ENCODE data around the gene AGBL1.

The AGBL1 gene

GRCh38 chr15:86079508-86080266 is at the start of gene AGBL1:
TSS of gene AGBL1 (plus strand) at chr15:86079871.
- DNase-seq, result no peak

GRCh38 chr15:86034904-86035303 is 44.8 kb upstream of the AGBL1 start:
- no peak for DNase-seq

- no peak for DNase-seq
Measured at GRCh38 chr15:86036243-86036642, 43.4 kb upstream of the AGBL1 start.

GRCh38 chr15:86038491-86038890 is 41.2 kb upstream of the AGBL1 start:
- no peak for DNase-seq

GRCh38 chr15:86040356-86041033 is 39.2 kb upstream of the AGBL1 start:
- no peak for DNase-seq

- no peak for DNase-seq
Measured at GRCh38 chr15:86041399-86041798, 38.3 kb upstream of the AGBL1 start.

- no peak for DNase-seq
Measured at GRCh38 chr15:86042226-86042625, 37.4 kb upstream of the AGBL1 start.

- DNase-seq, result no peak
Measured at GRCh38 chr15:86044981-86045380, 34.7 kb upstream of the AGBL1 start.

- DNase-seq, result no peak
Measured at GRCh38 chr15:86054338-86054737, 25.3 kb upstream of the AGBL1 start.

- DNase-seq, result no peak
Measured at GRCh38 chr15:86055688-86056087, 24.0 kb upstream of the AGBL1 start.

- DNase-seq, result no peak
Measured at GRCh38 chr15:86059851-86060250, 19.8 kb upstream of the AGBL1 start.

- no peak for DNase-seq
Measured at GRCh38 chr15:86060674-86061073, 19.0 kb upstream of the AGBL1 start.

GRCh38 chr15:86061581-86061980 is 18.1 kb upstream of the AGBL1 start:
- no peak for DNase-seq

GRCh38 chr15:86062646-86063243 is 16.9 kb upstream of the AGBL1 start:
- no peak for DNase-seq

GRCh38 chr15:86063356-86064095 is 16.1 kb upstream of the AGBL1 start:
- no peak for DNase-seq

- no peak for DNase-seq
Measured at GRCh38 chr15:86064326-86064725, 15.3 kb upstream of the AGBL1 start.

- DNase-seq, result no peak
Measured at GRCh38 chr15:86066174-86066834, 13.4 kb upstream of the AGBL1 start.

GRCh38 chr15:86073281-86073680 is 6.4 kb upstream of the AGBL1 start:
- no peak for DNase-seq

GRCh38 chr15:86076468-86076867 is 3.2 kb upstream of the AGBL1 start:
- no peak for DNase-seq

GRCh38 chr15:86077070-86077469 is 2.6 kb upstream of the AGBL1 start:
- no peak for DNase-seq

- no peak for DNase-seq
Measured at GRCh38 chr15:86080302-86080701, 631 bp downstream of the AGBL1 start.

GRCh38 chr15:86082619-86083380 is 3.1 kb downstream of the AGBL1 start:
- no peak for DNase-seq

All from NCI-H1092 treated with DMSO at 0.1 percent for 48 hours (cell line).